Panc1 (cell line): ENCODE measurements around the gene PCCA. TPM values are rescaled to one million over a fixed set of nuclear protein-coding genes. Genes with fewer than 3 reads are reported as not detected.
A peak's percentile ranks its signal among the peaks of the same experiment; 100 is the strongest.

Source experiments
- ATAC-seq: fragments of 200-7000 bp; cut with Tn5 transposase; 2 replicates; pipeline ENCODE4 v1.9.1; 2020; ENCODE audit warnings: mild to moderate bottlenecking, moderate library complexity
- BruUV-seq: library from RNA; stranded (reverse); fragments of 400-500 nt; replicated peaks from 2 replicates; lab custom pipeline; 2021; lab: Mats Ljungman, UMichigan
- CTCF ChIA-PET: fragments of 300-600 bp; sonication (Branson Sonifier 250); formaldehyde crosslinking; loops from one replicate; lab custom pipeline; 2022; ENCODE audit warnings: antibody characterized with exemption; lab: Charles Lee
- POLR2A ChIA-PET: fragments of 300-600 bp; sonication (Branson Sonifier 250); formaldehyde crosslinking; loops from one replicate; lab custom pipeline; 2022; ENCODE audit warnings: antibody characterized with exemption; lab: Charles Lee
- DNase-seq: peaks from one replicate; pipeline ENCODE4 v3.0.0-alpha.2; 2010; ENCODE audit warnings: low read depth, low spot score
- H3K27ac ChIP-seq: 2 replicates; pipeline ENCODE4 v1.5.1; 2011; ENCODE audit warnings: mild to moderate bottlenecking, low read length, inconsistent platforms
- H3K27me3 ChIP-seq: fragments of 200-500 bp; sonication (Bioruptor generic); 2 replicates; pipeline ENCODE4 v1.6.0; 2014; ENCODE audit warnings: low read length, inconsistent platforms; ENCODE audit not compliant: control insufficient read depth, insufficient read depth
- H3K36me3 ChIP-seq: fragments of 200-500 bp; sonication (Bioruptor generic); 2 replicates; pipeline ENCODE4 v1.5.1; 2014; ENCODE audit warnings: inconsistent platforms, mild to moderate bottlenecking, low read length, moderate library complexity; ENCODE audit not compliant: control insufficient read depth, insufficient read depth
- H3K4me1 ChIP-seq: 2 replicates; pipeline ENCODE4 v1.5.1; 2011; ENCODE audit warnings: inconsistent platforms, mild to moderate bottlenecking, low read length, moderate library complexity; ENCODE audit not compliant: control insufficient read depth, insufficient read depth
- H3K4me3 ChIP-seq, 2 experiments: 2 replicates each; pipeline ENCODE4 v1.5.1; 2011 to 2012; ENCODE audit warnings: low read depth in 2 of 2, low read length in 2 of 2, mild to moderate bottlenecking in 2 of 2, inconsistent platforms in 1 of 2, moderate library complexity in 1 of 2
- H3K9me3 ChIP-seq: fragments of 200-500 bp; sonication (Bioruptor generic); 2 replicates; pipeline ENCODE4 v1.5.1; 2014; ENCODE audit warnings: low read depth, mild to moderate bottlenecking, inconsistent platforms, low read length, moderate library complexity; ENCODE audit not compliant: control insufficient read depth, insufficient read depth
- CTCF ChIP-seq: fragments of 450-650 bp; IDR thresholded peaks from 2 replicates; pipeline ENCODE4 v1.5.1; 2017; ENCODE audit warnings: mild to moderate bottlenecking
- POLR2AphosphoS5 ChIP-seq: IDR thresholded peaks from 2 replicates; pipeline ENCODE4 v1.6.1; 2012; ENCODE audit warnings: mild to moderate bottlenecking, low read depth, low read length, moderate library complexity
- REST ChIP-seq, 2 experiments: IDR thresholded peaks; 2 replicates each; pipeline ENCODE4 v1.6.1; 2011 to 2012; ENCODE audit warnings: low read depth in 2 of 2, control low read depth in 1 of 2, low read length in 1 of 2, mild to moderate bottlenecking in 1 of 2, moderate library complexity in 1 of 2; ENCODE audit not compliant: insufficient read depth in 1 of 2
- SIN3A ChIP-seq: IDR thresholded peaks from 2 replicates; pipeline ENCODE4 v1.6.1; 2012; ENCODE audit warnings: low read depth, mild to moderate bottlenecking, low read length, moderate library complexity, borderline replicate concordance; ENCODE audit not compliant: insufficient read depth
- TCF7L2 ChIP-seq: IDR thresholded peaks from 2 replicates; pipeline ENCODE4 v1.6.1; 2011; ENCODE audit warnings: mild to moderate bottlenecking, low read depth, low read length, inconsistent platforms
- in situ Hi-C: cut with HindIII; loops from 2 replicates; pipeline ENCODE4 v1.10.0; 2016; ENCODE audit warnings: low sequenced_read_pairs, low pct_unique_long_range_greater_than_20kb
- intact Hi-C: fragments of 100-400 bp; cut with micrococcal nuclease; formaldehyde crosslinking; loops from one replicate; pipeline ENCODE4 v1.10.0; 2022; ENCODE audit not compliant: unreplicated experiment
- total RNA-seq: library from RNA; stranded (reverse); gene quantifications from one replicate; pipeline ENCODE4 v1.2.1, GENCODE V29; 2021; ENCODE audit not compliant: unreplicated experiment

PCCA gene
- total RNA-seq, 1 experiment from 2014 or later, result 14.7 TPM

GRCh38 chr13:100361504-100361903 is 272.6 kb downstream of the PCCA start:
- H3K4me1 ChIP-seq, result peaks cover 30% of the 10 kb centered on the region
- no peak for ATAC-seq
- H3K9me3 ChIP-seq, result no peaks in the 10 kb centered on the region
- intact Hi-C loops (no loop called here), in situ Hi-C loops (no loop called here)
- DNase-seq, result no peak
- no peaks in the 10 kb centered on the region for H3K27me3 ChIP-seq
- TF ChIP-seq REST (IDR thresholded peaks at IDR 0.05; ENCODE audit: insufficient read depth in 1 of 2, low read depth in 2 of 2, low read length in 1 of 2) (no peak), SIN3A (no peak), TCF7L2 (no peak), POLR2AphosphoS5 (no peak), CTCF (no peak)
- H3K36me3 ChIP-seq, result no peaks in the 10 kb centered on the region
- H3K27ac ChIP-seq, result peak overlapping the region; percentile 93
- no TSS peak for BruUV-seq
- POLR2A ChIA-PET, result interaction anchor here (0.6 kb wide), 1 partner anchor 11 kb away, joined by 7 read pairs; no protein-coding TSS in a partner anchor
- CTCF ChIA-PET, result no interaction called here
- H3K4me3 ChIP-seq, result no peak overlapping the region

GRCh38 chr13:100362371-100362770 is 273.5 kb downstream of the PCCA start:
- Histone ChIP-seq H3K4me3 (no peak overlapping the region), H3K27ac (peak overlapping the region; percentile 93), H3K27me3 (no peaks in the 10 kb centered on the region), H3K4me1 (peaks cover 31% of the 10 kb centered on the region), H3K9me3 (no peaks in the 10 kb centered on the region), H3K36me3 (no peaks in the 10 kb centered on the region)
- intact Hi-C loops, result no loop called here
- in situ Hi-C loops, result no loop called here
- DNase-seq (no peak), ATAC-seq (no peak)
- no TSS peak for BruUV-seq
- CTCF ChIA-PET, result no interaction called here
- no peak for TF ChIP-seq REST (IDR thresholded peaks at IDR 0.05; ENCODE audit: insufficient read depth in 1 of 2, low read depth in 2 of 2, low read length in 1 of 2)
- TF ChIP-seq POLR2AphosphoS5, result no peak
- no peak for TF ChIP-seq SIN3A
- TF ChIP-seq CTCF, result no peak
- no peak for TF ChIP-seq TCF7L2
- POLR2A ChIA-PET, result no interaction called here
